NCI-H146 treated with DMSO at 0.1 percent for 48 hours (cell line): ENCODE results near the gene DCXR.
"Not testable (repeated sequence)": the region's sequence is repeated elsewhere in the genome, so short reads cannot be mapped to it uniquely, and the experiment has no call there.

Experiments used
- DNase-seq: peaks from one replicate; lab custom pipeline; 2025; ENCODE audit not compliant: unreplicated experiment; lab: John Stamatoyannopoulos, UW

DCXR gene

DNA sequence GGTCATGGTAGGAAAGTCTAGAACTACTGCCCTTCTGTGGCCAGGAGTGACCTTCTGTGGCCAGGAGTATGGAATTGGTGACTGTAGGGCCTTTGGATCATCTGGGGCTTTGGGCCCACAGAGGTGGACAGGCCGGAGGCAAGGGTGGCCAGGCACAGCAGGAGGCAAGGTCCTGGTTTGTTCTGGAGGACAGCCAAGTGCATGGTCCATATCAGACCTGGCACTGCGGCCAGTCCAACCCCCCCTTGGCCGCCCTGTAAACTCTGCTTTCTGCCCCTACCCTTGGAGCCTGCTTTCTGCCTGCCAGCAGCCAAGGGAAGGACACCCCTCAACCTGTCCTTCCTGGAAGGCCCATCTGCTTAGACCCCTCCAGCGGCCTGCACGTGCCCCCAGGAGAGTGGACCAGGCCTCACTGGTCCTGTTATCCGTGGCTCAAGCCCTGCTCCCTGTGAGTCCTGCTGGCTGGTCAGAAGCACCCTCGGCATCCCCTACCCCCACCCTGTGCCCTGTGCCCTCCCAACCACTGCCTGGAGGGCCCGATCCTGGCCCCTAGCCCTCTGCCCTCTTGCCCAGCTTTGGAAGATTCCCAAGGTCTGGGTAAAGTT, 2.3 kb upstream of the DCXR start:
- DNase-seq = no peak

DNA sequence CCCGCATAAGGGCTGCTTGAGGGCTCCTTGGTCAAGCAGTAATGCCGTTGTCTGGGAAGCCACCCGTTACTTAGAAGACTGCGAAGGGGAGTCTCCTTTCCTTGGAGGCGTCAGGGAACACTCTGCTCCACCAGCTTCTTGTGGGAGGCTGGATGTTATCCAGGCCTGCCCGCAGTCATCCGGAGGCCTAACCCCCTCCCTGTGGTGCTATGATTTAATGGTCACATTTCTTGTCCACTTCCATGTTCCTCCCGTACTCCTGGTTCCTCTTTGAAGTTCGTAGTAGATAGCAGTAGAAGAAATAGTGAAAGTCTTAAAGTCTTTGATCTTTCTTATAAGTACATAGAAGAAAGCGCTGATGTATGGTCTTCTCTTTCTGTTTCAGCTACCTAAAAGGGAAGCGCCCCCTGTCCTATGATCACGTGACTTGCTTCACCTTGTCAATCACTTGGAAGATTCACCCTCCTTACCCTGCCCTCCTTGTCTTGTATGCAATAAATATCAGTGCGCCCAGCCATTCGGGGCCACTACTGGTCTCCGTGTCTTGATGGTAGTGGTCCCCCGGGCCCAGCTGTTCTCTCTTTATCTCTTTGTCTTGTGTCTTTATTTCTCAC, 1.4 kb upstream of the DCXR start:
- not testable (repeated sequence) for DNase-seq

DNA sequence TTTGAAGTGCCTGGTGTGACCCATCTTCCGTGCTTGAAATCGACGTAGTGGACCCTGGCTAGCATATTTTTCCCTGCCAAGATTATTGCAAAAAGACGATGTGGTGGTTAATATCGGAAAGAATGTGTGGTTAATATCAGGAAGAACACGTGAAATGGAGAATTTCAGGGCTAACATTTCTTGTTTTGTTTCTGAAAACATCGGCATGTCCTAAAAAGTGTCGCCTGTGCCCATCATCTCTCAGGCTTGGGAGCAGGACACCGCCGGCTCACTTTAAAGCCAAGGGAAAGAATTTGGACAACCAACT, 345 bp upstream of the DCXR start:
- no peak for DNase-seq

DNA sequence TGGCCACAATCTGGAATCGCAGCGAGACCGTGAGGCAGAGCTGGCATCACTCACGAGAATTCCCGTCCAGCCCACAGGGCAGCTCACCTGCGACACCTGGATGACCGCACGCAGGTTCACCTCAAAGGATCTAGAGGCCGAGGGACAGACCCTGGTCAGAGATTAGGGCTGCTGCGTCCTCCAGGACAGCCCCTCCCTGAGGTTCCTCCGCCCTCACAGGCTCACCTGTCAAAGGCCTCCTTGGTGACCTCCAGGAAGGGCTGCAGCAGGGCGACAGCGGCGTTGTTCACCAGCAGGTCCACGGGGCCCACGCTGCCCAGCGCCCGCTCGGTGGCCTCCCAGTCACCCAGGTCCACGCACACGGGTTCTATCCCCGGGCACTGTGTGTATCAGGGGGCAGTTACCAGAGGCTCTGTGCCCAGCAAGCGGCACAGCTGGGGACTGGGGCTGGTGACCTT, 834 bp downstream of the DCXR start:
- no peak for DNase-seq

DNA sequence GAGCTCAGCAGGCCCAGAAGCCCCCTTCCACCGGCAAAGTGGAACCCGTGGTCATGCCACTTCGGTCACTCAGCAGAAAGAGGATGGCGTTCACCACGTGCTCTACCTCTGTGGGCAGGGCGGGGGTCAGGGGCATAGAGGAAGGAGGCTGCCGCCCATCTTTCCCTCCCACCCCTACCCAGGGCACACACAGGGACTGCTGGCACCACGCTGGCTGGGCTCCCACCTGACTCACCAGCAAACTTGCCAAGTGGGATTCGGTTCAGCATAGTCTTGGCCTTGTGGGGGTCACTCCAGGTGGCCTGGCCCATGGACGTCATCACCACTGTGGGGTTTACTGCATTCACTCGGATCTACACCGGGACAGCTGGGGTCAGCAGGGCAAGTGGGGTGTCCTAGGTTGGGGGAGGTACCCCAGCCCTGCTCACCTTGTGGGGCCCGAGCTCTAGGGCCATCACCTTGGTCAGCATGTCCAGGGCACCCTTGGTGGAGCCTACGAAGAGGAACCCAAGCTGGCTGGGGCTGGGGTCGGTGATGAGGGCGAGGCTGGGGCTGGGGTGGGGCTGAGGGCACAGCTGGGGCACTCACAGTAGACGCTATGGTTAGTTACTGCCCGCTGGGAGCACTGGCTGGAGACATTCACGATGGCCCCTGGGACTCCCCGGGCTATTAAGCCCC, 1.4 kb downstream of the DCXR start:
- no peak for DNase-seq

DNA sequence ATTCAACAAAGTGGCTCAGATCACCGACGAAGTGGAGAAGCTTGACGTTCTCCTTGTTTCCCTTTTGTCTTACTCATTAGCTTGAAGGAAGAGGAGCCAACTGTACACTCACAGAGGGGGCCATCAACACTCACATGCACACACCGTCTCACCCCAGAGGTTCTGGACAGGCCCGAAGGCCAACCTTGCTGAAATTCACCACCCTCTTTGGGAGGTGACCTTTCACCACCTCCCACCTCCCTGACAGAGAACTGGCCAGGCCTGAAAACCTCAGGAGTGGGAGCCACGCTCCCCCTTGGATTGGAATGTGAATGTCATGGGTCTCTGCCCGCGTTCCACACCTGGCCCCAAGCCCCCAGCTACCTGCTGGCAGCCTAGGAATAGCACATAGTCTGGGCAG, 2.0 kb downstream of the DCXR start:
- no peak for DNase-seq

DNA sequence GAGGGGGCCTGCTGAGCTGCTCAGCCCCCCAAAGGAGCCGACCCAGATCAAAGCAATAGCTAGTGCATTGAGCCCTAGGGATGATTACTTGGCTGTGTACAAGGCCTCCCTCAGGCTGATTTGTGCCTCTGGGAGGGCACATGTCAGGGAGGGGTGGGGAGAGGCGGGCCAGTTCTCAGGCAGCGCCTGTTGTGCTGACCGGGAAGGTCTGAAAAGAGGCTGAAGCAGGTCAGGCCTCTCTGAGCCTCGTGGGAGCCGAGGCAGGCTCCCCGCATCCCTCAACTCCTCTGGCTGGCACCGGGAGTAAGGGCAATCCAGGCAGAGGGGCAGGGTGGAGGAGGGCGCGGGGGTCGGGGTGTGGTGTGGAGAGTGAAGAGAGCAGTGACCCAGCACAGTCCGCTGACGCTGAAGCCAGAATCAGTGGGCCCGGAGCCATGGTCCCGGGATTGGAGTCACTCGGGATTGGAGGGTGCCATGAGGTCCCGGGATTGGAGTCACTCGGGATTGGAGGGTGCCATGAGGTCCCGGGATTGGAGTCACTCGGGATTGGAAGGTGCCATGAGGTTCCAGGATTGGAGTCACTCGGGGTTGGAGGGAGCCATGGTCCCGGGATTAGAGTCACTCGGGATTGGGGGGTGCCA, 3.0 kb downstream of the DCXR start:
- no peak for DNase-seq

DNA sequence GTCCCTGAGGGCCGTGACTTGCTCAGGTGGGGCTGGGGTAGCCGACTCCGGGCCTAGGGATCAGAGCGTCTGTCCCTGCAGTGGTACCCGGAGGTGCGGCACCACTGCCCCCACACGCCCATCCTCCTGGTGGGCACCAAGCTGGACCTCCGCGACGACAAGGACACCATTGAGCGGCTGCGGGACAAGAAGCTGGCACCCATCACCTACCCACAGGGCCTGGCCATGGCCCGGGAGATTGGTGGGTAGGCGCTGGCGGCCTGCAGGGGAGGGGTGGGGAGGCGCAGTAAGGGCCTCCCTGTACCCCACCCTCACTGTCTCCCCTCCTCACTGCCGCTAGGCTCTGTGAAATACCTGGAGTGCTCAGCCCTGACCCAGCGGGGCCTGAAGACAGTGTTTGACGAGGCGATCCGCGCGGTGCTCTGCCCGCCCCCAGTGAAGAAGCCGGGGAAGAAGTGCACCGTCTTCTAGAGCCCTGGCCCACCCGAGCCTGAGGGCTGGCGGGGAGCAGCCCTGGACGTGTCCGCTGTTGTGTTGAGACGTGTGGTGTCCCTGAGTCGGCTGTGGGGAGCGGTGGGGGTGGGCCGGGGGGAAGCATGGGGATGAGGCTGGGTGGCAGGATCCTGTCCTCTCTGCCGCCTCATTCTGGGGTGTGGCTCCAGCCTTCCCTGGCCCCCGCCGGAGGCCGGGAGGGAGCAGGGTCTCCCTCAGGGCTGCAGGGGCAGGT, 4.0 kb downstream of the DCXR start:
- no peak for DNase-seq

DNA sequence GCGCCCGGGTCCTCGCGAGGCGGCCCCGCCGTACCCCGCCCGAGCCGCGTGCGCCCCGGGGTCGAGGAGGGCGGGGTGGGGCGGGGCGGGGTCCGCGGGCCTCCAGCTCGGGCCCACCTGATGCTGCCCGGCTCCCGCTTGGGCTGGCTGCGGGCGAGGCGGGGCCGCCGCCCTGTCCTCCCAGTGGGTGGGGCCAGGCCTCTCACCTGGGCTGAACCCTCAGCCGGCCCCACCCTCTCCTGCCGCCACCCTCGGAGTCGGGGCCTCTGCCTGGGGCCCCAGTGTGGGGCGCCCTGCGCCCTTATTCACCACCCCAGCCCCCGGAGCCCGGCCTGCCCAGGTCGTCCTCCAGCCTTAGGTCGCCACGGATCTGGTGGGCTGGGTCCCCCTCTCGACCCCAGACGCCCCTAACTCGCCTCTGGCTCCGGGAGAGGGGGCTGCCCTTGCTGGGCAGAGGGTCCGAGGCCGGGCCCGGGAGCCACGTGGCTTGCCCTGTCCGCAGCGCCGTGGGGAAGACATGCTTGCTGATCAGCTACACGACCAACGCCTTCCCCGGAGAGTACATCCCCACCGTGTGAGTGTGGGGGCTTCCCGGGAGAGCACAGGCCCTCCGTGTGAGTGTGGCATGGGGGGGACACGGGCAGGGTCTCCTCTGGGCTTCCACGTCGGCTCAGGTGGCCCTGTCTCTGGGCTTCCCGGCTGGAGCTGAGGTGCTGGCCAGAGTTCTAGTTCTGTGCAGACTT, 5.4 kb downstream of the DCXR start:
- peak; percentile 23 for DNase-seq

DNA sequence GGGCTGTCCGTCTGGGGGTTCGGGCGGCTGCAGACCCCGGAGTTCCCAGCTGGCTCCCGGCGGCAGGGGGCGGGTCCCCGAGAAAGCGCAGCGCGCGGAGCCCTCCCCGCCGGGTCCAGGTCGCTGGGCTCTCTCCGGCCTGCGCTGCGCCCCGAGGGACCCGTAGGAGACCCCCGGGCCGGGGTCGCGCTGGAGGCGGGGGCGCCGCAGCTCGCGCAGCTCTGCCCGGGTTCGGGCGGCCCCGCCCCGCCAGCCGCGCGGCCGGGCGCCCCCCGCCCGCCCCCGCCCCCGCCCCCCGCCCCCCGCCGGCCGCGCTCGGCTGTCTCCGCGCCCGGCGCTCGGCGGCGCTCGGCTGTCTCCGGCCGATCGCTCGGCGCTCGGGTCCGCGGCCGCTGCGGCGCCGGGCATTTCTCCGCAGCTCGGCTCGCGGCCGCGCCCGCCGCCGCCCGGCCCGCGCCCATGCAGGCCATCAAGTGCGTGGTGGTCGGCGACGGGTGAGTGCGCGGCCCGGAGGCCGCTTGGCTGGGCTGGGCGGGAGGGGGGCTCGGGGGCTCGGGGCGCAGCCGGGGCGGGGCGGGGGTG, 6.1 kb downstream of the DCXR start, which contains the start of gene RAC3:
TSS of gene RAC3 (plus strand) at position 376 of the 582 bp plus-strand sequence. CDS start at position 460, 84 bp downstream.
- no peak for DNase-seq

DNA sequence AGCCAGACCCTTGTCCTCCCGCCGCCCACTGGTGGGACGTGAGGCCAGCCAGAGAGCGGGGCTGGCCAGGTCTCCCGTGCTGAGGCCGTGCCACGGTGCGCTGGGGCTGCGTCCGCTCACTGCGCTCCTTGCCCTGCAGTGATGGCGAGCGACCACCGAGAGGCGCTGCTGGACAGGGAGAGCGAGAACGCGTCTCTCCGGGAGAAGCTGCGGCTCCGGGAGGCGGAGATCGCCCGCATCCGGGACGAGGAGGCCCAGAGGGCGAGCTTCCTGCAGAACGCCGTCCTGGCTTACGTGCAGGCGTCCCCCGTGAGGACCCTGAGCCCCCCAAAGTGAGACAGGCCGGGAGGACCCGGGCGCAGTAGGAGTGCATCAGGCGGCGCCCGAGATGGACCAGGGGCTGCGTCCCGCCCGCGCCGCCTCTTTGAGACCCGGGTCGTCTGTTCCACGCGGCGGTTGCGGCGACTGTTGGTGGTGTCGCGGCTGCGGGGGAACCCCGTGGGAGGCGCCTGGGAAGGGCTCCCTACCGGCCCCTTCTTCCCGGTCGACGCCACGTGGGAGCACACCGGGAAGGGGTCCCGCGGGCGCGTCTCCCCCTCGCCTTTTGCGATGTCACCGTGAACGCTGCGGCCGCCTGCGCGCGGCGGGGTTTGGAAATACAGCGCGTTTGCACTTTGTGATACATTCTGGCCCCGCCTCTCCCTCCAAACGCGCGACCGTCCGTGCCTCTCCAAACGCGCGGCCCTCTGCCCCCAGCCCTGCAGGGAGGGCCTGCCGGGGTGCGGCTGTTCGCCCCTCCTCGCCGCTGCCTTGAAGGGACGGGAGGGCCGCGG, 6.8 kb downstream of the DCXR start:
- DNase-seq = peak; percentile 37

DNA sequence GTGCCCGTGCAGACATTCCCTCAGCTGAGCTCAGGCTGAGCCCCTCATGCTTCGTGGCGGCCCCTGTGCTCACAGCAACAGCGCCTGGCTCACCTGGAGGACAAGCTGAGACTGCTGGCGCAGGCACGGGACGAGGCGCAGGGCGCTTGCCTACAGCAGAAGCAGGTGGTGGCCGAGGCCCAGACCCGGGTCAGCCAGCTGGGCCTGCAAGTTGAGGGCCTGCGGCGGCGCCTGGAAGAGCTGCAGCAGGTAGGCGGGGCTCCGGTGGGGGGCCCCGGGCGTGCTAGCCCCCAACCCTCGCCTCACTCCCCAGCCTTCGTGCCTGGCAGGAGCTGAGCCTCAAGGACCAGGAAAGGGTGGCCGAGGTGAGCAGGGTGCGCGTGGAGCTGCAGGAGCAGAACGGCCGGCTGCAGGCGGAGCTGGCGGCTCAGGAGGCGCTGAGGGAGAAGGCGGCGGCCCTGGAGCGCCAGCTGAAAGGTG, 7.5 kb downstream of the DCXR start:
- DNase-seq = no peak

DNA sequence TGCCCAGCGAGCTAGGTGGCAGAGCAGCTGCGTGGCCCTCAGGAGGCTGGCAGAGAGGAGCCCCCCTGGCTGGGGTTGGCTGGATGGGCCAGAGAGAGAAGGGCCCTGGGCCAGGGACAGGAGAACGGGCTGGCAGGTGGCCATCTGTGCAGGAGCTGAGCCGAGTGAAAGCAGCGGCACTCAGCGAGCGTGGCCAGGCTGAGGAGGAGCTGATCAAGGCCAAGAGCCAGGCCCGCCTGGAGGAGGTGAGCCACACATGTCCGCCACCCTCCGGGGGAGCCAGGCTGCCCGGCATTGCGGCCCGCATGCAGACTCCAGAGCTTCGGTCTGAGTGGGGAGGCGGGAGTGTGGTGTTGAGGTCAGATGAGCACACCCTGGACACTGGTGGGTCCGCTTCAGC, 8.1 kb downstream of the DCXR start:
- DNase-seq = no peak

DNA sequence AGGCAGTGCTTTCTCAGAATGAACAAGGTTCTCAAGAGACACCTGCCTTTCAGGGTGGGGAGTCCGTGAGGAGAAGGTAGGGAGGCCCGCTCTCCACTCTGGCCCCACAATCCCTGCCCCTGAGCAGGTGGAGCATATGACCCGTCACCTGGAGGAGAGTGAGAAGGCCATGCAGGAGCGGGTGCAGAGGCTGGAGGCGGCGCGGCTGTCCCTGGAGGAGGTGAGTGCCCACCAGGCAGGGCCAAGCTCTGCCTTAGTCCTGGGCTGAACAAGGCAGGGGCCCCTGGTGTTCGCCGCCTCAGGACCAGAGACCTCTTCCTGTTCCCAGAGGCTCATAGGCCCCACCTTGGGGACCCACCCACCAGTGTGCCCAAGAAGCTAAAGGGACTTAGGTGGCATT, 8.5 kb downstream of the DCXR start:
- no peak for DNase-seq

DNA sequence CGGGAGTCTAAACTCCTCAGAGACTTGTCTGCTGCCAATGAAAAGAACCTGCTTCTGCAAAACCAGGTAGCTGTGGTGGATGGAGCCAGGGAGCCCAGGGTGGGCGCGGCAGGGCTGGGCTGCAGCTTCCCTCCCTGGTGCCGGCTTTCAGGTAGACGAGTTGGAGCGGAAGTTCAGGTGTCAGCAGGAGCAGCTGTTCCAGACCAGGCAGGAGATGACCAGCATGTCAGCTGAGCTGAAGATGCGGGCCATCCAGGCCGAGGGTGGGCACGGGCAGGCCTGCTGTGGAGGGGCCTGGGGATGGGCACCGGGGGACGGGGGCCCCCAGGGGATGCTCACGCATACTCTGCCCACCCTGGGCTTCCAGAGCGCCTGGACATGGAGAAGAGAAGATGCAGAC, 9.3 kb downstream of the DCXR start:
- DNase-seq = no peak

DNA sequence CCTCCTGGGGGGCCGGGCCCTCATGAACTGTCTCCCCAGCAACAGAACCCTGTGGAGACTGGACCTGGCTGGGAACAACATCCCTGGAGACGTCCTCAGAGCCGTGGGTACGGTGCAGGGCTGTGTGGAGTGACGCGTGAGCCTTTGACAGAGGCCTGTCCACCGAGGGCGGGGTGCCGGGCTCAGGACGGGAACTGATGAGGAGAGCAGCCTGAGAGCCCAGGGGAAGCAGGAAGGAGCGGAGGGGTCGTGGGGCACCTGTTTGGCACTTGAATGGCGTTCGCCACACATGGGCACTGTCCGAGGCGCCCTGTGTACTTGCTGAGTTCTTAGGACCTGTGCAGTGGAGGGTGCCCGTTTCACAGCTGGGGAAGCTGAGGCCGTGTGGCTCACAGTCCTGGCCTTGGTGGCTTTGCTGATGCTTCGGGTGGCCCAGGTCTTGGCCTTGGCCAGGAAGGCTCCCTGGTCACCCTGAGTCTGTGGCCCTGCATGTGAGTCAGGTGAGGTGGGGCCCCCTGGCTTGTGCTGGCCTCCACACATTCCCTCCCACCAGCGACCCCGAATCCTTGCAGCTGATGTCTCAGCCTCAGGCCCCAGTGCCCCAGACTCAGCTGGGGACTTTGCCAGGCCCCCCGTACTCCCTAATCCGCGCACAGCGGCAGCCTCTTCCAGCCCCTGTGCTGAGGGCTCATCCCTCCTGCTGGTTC, 11.9 kb downstream of the DCXR start:
- no peak for DNase-seq

DNA sequence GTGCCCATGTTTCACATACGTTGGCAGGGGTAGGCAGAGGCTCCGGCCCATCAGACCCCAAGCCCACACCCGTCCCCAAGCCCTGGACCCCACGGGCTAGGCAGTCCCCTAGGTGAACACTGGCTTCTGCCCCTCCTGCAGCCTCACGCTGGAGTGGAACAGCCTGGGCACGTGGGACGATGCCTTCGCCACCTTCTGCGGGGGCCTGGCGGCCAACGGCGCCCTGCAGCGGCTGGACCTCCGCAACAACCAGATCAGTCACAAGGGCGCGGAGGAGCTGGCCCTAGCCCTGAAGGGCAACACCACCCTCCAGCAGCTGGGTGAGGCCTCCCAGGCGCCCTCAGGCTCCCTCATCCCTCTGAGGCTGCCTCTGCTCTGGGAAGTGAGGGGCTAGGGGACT, 12.6 kb downstream of the DCXR start:
- DNase-seq = no peak

DNA sequence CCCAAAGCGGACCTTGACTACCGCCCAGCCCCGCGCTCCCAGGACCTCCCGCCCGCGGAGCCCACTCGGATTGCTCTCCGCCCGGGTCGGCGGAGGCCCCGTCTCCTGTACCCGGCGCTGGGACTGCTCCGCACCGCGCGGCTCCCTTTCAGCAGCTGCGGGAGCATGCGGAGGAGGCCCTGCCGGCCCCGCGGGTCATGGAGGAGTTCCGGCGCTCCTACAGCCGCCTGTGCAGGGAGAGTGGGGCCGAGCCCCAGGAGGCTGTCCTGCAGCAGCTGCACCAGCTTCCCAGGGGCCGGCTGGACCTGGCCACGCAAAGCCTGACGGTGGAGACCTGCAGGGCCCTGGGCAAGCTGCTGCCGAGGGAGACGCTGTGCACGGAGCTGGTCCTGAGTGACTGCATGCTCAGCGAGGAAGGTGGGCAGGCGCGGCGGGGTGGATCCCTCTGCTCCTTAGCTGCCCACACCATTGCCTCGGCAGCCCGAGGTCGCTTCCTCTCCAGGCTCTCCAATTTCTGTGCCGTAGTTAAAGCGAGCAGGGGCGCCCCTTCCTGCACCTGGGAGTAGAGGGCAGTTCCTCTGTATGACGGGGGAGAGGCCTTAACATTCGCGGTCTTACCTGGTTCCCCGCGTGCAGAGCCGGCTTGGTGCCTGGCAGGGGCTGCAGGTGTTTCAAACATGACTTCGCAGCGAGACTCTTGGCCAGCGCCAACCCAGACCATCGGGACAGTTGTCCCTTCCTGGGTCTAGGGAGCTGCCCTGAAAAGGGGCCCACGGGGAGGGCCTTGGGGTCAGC, 13.9 kb downstream of the DCXR start:
- peak; percentile 25 for DNase-seq
